IMR-90 (cell line): ENCODE data around the gene MICAL3. TPM values are rescaled to one million over a fixed set of nuclear protein-coding genes. Genes with fewer than 3 reads are reported as not detected.

Experiments used
- ATAC-seq: fragments of 200-7000 bp; cut with Tn5 transposase; 2 replicates; pipeline ENCODE4 v1.9.1; 2020; ENCODE audit warnings: low read depth, mild to moderate bottlenecking, moderate library complexity
- BruUV-seq: library from RNA; stranded (reverse); fragments of 400-500 nt; replicated peaks from 2 replicates; lab custom pipeline; 2021; lab: Mats Ljungman, UMichigan
- CTCF ChIA-PET: fragments of 300-600 bp; formaldehyde crosslinking; extraction: SDS; loops from one replicate; lab custom pipeline; 2021; ENCODE audit warnings: antibody characterized with exemption; lab: Yijun Ruan, JAX
- POLR2A ChIA-PET: fragments of 300-600 bp; sonication (Branson Sonifier 250); formaldehyde crosslinking; loops from one replicate; lab custom pipeline; 2022; ENCODE audit warnings: antibody characterized with exemption; ENCODE audit not compliant: unreplicated experiment; lab: Charles Lee
- DNase-seq: peaks from one replicate; pipeline ENCODE4 v3.0.0; 2013
- H2AFZ ChIP-seq: replicated peaks from 2 replicates; pipeline ENCODE3; 2013; ENCODE audit warnings: low read length, mild to moderate bottlenecking; ENCODE audit not compliant: poor library complexity
- H2AK5ac ChIP-seq: 2 replicates; pipeline ENCODE4 v1.6.1; 2013; ENCODE audit warnings: low read depth, low read length, inconsistent platforms
- H2AK9ac ChIP-seq: replicated peaks from 2 replicates; pipeline ENCODE3; 2013; ENCODE audit warnings: mild to moderate bottlenecking, low read depth, low read length, moderate library complexity; ENCODE audit not compliant: poor library complexity
- H2BK120ac ChIP-seq: 2 replicates; pipeline ENCODE4 v1.6.1; 2013; ENCODE audit warnings: low read depth, low read length, inconsistent platforms
- H2BK15ac ChIP-seq: 3 replicates; pipeline ENCODE4 v1.6.1; 2013; ENCODE audit warnings: low read depth, low read length, inconsistent platforms
- H2BK20ac ChIP-seq: 2 replicates; pipeline ENCODE4 v1.6.1; 2013; ENCODE audit warnings: low read depth, mild to moderate bottlenecking, inconsistent platforms, low read length, moderate library complexity
- H2BK5ac ChIP-seq: 2 replicates; pipeline ENCODE4 v1.6.1; 2013; ENCODE audit warnings: mild to moderate bottlenecking, low read depth, low read length, inconsistent platforms; ENCODE audit not compliant: poor library complexity, severe bottlenecking
- H3K14ac ChIP-seq: replicated peaks from 2 replicates; pipeline ENCODE4 v1.6.1; 2013; ENCODE audit warnings: low read depth, low read length, inconsistent platforms
- H3K18ac ChIP-seq: 2 replicates; pipeline ENCODE4 v1.6.1; 2013; ENCODE audit warnings: low read depth, low read length, control low read depth
- H3K23ac ChIP-seq: 2 replicates; pipeline ENCODE4 v1.6.1; 2013; ENCODE audit warnings: low read depth, low read length, inconsistent platforms
- H3K27ac ChIP-seq: 2 replicates; pipeline ENCODE4 v1.5.1; 2013; ENCODE audit warnings: mild to moderate bottlenecking, control low read depth, low read length; ENCODE audit not compliant: insufficient read depth
- H3K27me3 ChIP-seq: 2 replicates; pipeline ENCODE4 v1.6.1; 2013; ENCODE audit warnings: low read length; ENCODE audit not compliant: control insufficient read depth, insufficient read depth
- H3K36me3 ChIP-seq: 2 replicates; pipeline ENCODE4 v1.6.1; 2013; ENCODE audit warnings: low read length, mixed read lengths; ENCODE audit not compliant: control insufficient read depth, insufficient read depth
- H3K4ac ChIP-seq: 2 replicates; pipeline ENCODE4 v1.6.1; 2013; ENCODE audit warnings: low read depth, low read length, inconsistent platforms
- H3K4me1 ChIP-seq: 2 replicates; pipeline ENCODE4 v1.6.1; 2013; ENCODE audit warnings: low read length, mixed read lengths; ENCODE audit not compliant: control insufficient read depth, insufficient read depth
- H3K4me2 ChIP-seq: 2 replicates; pipeline ENCODE4 v1.6.1; 2013; ENCODE audit warnings: low read depth, mild to moderate bottlenecking, control low read depth, low read length, moderate library complexity
- H3K4me3 ChIP-seq: 2 replicates; pipeline ENCODE4 v1.5.1; 2013; ENCODE audit warnings: low read depth, mild to moderate bottlenecking, control low read depth, low read length, moderate library complexity; ENCODE audit not compliant: insufficient read depth
- H3K56ac ChIP-seq: 2 replicates; pipeline ENCODE4 v1.6.1; 2013; ENCODE audit warnings: low read length, inconsistent platforms; ENCODE audit not compliant: insufficient read depth; ENCODE audit errors: extremely low read depth
- H3K79me1 ChIP-seq, 2 experiments: 2 replicates each; pipeline ENCODE4 v1.6.1; 2013; ENCODE audit warnings: low read length in 2 of 2, inconsistent platforms in 1 of 2, low read depth in 1 of 2
- H3K9ac ChIP-seq: 2 replicates; pipeline ENCODE4 v1.6.1; 2013; ENCODE audit warnings: low read depth, low read length, control low read depth
- H3K9me1 ChIP-seq: 2 replicates; pipeline ENCODE4 v1.6.1; 2013; ENCODE audit warnings: low read length, inconsistent platforms; ENCODE audit not compliant: insufficient read depth
- H3K9me3 ChIP-seq: 2 replicates; pipeline ENCODE4 v1.6.1; 2013; ENCODE audit warnings: low read length; ENCODE audit not compliant: control insufficient read depth, insufficient read depth
- H4K20me1 ChIP-seq: 2 replicates; pipeline ENCODE4 v1.6.1; 2013; ENCODE audit warnings: low read length, inconsistent platforms; ENCODE audit not compliant: insufficient read depth
- H4K5ac ChIP-seq: 2 replicates; pipeline ENCODE4 v1.6.1; 2013; ENCODE audit warnings: mild to moderate bottlenecking, low read depth, low read length, control low read depth
- H4K8ac ChIP-seq, 2 experiments: 2 replicates each; pipeline ENCODE4 v1.6.1; 2013; ENCODE audit warnings: low read depth in 2 of 2, low read length in 2 of 2, control low read depth in 1 of 2, inconsistent platforms in 1 of 2
- H4K91ac ChIP-seq: 2 replicates; pipeline ENCODE4 v1.6.1; 2013; ENCODE audit warnings: low read depth, low read length, inconsistent platforms; ENCODE audit not compliant: insufficient read depth
- CEBPB ChIP-seq: IDR thresholded peaks from 2 replicates; pipeline ENCODE4 v1.6.1; 2012; ENCODE audit warnings: low read depth, low read length, improper control_type of control experiment
- MXI1 ChIP-seq: IDR thresholded peaks from 2 replicates; pipeline ENCODE4 v1.6.1; 2012; ENCODE audit warnings: low read depth, mild to moderate bottlenecking, low read length, moderate library complexity, borderline replicate concordance
- NFE2L2 ChIP-seq: fragments of 150-350 bp; IDR thresholded peaks from 2 replicates; pipeline ENCODE4 v1.6.1; 2016; ENCODE audit warnings: low read depth, mild to moderate bottlenecking, low read length
- RCOR1 ChIP-seq: IDR thresholded peaks from 2 replicates; pipeline ENCODE4 v1.6.1; 2012; ENCODE audit warnings: mild to moderate bottlenecking, low read length, improper control_type of control experiment; ENCODE audit not compliant: insufficient replicate concordance
- RFX5 ChIP-seq: IDR thresholded peaks from 2 replicates; pipeline ENCODE4 v1.8.0; 2012; ENCODE audit warnings: low read depth, mild to moderate bottlenecking, low read length, moderate library complexity
- SMC3 ChIP-seq: fragments of 150-350 bp; IDR thresholded peaks from 2 replicates; pipeline ENCODE4 v1.6.1; 2016; ENCODE audit warnings: low read depth, mild to moderate bottlenecking, antibody characterized with exemption, low read length, moderate library complexity
- USF2 ChIP-seq: fragments of 150-350 bp; IDR thresholded peaks from 2 replicates; pipeline ENCODE4 v1.6.1; 2017; ENCODE audit warnings: mild to moderate bottlenecking, antibody characterized with exemption, low read length, low read depth
- WGBS, 2 experiments: methylation state at CpG; one replicate each; pipeline versions ENCODE4 v1.1.5 to v1.1.7; 2013; ENCODE audit warnings: missing lambda C conversion rate in 2 of 2; ENCODE audit not compliant: insufficient read length in 1 of 2; ENCODE audit errors: extremely low coverage in 2 of 2; 5-methylcytosine and 5-hydroxymethylcytosine counted together
- dilution Hi-C: fragments of 300-500 bp; cut with HindIII; formaldehyde crosslinking; loops from one replicate; pipeline ENCODE4 v1.14.3; 2018; ENCODE audit warnings: low sequenced_read_pairs; ENCODE audit not compliant: unreplicated experiment
- in situ Hi-C: fragments of 300-500 bp; cut with MboI; formaldehyde crosslinking; loops from 3 replicates; pipeline ENCODE4 v1.14.3; 2019; ENCODE audit warnings: low sequenced_read_pairs, inconsistent platforms, mixed read lengths
- intact Hi-C: fragments of 100-400 bp; cut with micrococcal nuclease; formaldehyde crosslinking; loops from 2 replicates; pipeline ENCODE4 v1.10.0; 2022
- polyA plus RNA-seq, 3 experiments: library from polyadenylated mRNA; depleted of rRNA; stranded (reverse); fragments of >200 nt; gene quantifications; 2 replicates each; pipeline ENCODE4 v1.2.3, GENCODE V29; 2012; ENCODE audit warnings: low replicate concordance in 1 of 3
- total RNA-seq: library from RNA; depleted of rRNA; stranded (reverse); fragments of >200 nt; gene quantifications from 2 replicates; pipeline ENCODE4 v1.2.3, GENCODE V29; 2012
- TF ChIP-seq, protein P1 (sequence below): fragments of 150-350 bp; IDR thresholded peaks from 2 replicates; pipeline ENCODE4 v1.6.1; 2016; ENCODE audit warnings: low read depth, mild to moderate bottlenecking, low read length, moderate library complexity, borderline replicate concordance

Gene MICAL3
- total and polyA plus RNA-seq, 2 of the 4 experiments (the other 2 are of a cell fraction), result 17.6 to 26.8 TPM

GRCh38 chr22:17906978-17907747, 117.2 kb downstream of the MICAL3 start:
- H4K91ac ChIP-seq, result no peak overlapping the region
- H3K9me1 ChIP-seq, result peaks cover 49% of the 10 kb centered on the region
- no peak overlapping the region for H2BK120ac ChIP-seq
- dilution Hi-C loops (no loop called here), in situ Hi-C loops (no loop called here), intact Hi-C loops (no loop called here)
- no peak overlapping the region for H2BK20ac ChIP-seq
- ATAC-seq, result no peak
- POLR2A ChIA-PET, result no interaction called here
- no peak for DNase-seq
- H4K8ac ChIP-seq, result no peak overlapping the region
- CTCF ChIA-PET, result no interaction called here
- H3K9ac ChIP-seq, result no peak overlapping the region
- peaks cover 18% of the 10 kb centered on the region for H3K36me3 ChIP-seq
- no peak overlapping the region for H3K14ac ChIP-seq
- H2BK15ac ChIP-seq, result no peak overlapping the region
- no peak overlapping the region for H2AK5ac ChIP-seq
- peaks cover 57 to 88% of the 10 kb centered on the region in 2 experiments for H3K79me1 ChIP-seq
- no peak overlapping the region for H3K18ac ChIP-seq
- no peak overlapping the region for H2AFZ ChIP-seq
- H3K4me2 ChIP-seq, result no peak overlapping the region
- BruUV-seq, result no TSS peak
- no peaks in the 10 kb centered on the region for H3K27me3 ChIP-seq
- no peak overlapping the region for H3K56ac ChIP-seq
- no peaks in the 10 kb centered on the region for H3K9me3 ChIP-seq
- H4K5ac ChIP-seq, result no peak overlapping the region
- 0 out of 2 replicates have a peak overlapping the region, but pooled peaks have one; percentile 20 for H3K4ac ChIP-seq
- H2BK5ac ChIP-seq, result no peak overlapping the region
- TF ChIP-seq RFX5, result no peak
- TF ChIP-seq SMC3, result no peak
- TF ChIP-seq USF2, result no peak
- no peak for TF ChIP-seq NFE2L2
- TF ChIP-seq CEBPB, result no peak
- TF ChIP-seq MXI1, result no peak
- TF ChIP-seq, protein P1, sequence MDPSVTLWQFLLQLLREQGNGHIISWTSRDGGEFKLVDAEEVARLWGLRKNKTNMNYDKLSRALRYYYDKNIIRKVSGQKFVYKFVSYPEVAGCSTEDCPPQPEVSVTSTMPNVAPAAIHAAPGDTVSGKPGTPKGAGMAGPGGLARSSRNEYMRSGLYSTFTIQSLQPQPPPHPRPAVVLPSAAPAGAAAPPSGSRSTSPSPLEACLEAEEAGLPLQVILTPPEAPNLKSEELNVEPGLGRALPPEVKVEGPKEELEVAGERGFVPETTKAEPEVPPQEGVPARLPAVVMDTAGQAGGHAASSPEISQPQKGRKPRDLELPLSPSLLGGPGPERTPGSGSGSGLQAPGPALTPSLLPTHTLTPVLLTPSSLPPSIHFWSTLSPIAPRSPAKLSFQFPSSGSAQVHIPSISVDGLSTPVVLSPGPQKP, result no peak
- TF ChIP-seq RCOR1, result no peak
- no peak overlapping the region for H3K23ac ChIP-seq
- WGBS, 2 experiments, result 89% methylated on average over 11 of the region's 16 CpGs; no CpG with 5 or more reads in 1 of the 2 experiments
- H4K20me1 ChIP-seq, result peaks cover 23% of the 10 kb centered on the region
- no peak overlapping the region for H3K27ac ChIP-seq
- H3K4me3 ChIP-seq, result no peak overlapping the region
- no peak overlapping the region for H2AK9ac ChIP-seq
- peaks cover 12% of the 10 kb centered on the region for H3K4me1 ChIP-seq
